GM08714 (cell line): Measurements from ENCODE around the gene NME7.
"Not testable (repeated sequence)": the region's sequence is repeated elsewhere in the genome, so short reads cannot be mapped to it uniquely, and the experiment has no call there.

ENCODE experiments used
- H3K4me3 ChIP-seq: fragments of 200-500 bp; sonication (Bioruptor generic); 2 replicates; pipeline ENCODE4 v1.5.1; 2014; ENCODE audit warnings: mild to moderate bottlenecking, low read length, inconsistent platforms
- ZNF274 ChIP-seq: IDR thresholded peaks from 2 replicates; pipeline ENCODE4 v1.6.1; 2012; ENCODE audit warnings: mild to moderate bottlenecking, low read depth, low read length

Gene NME7

GRCh38 chr1:169196581-169196980, 171.0 kb downstream of the NME7 start:
- H3K4me3 ChIP-seq, result no peak overlapping the region
- TF ChIP-seq ZNF274, result no peak

- H3K4me3 ChIP-seq, result no peak overlapping the region
- TF ChIP-seq ZNF274, result no peak
These were observed 171.4 kb downstream of the NME7 start for GRCh38 chr1:169196161-169196560.

- TF ChIP-seq ZNF274, result no peak
- H3K4me3 ChIP-seq, result no peak overlapping the region
These were observed 174.3 kb downstream of the NME7 start for GRCh38 chr1:169193191-169193850.

GRCh38 chr1:169186106-169186505, 181.5 kb downstream of the NME7 start:
- no peak overlapping the region for H3K4me3 ChIP-seq
- TF ChIP-seq ZNF274, result no peak

GRCh38 chr1:169184812-169185211, 182.8 kb downstream of the NME7 start:
- no peak for TF ChIP-seq ZNF274

GRCh38 chr1:169180174-169180573, 187.4 kb downstream of the NME7 start:
- no peak overlapping the region for H3K4me3 ChIP-seq
- no peak for TF ChIP-seq ZNF274

More at GRCh38 chr1:169184812-169185211, 182.8 kb downstream of the NME7 start:
- H3K4me3 ChIP-seq, result no peak overlapping the region

- not testable (repeated sequence) for H3K4me3 ChIP-seq
These were observed 188.2 kb downstream of the NME7 start for GRCh38 chr1:169179431-169179830.

- no peak for TF ChIP-seq ZNF274
- no peak overlapping the region for H3K4me3 ChIP-seq
These were observed 192.1 kb downstream of the NME7 start for GRCh38 chr1:169175461-169175860.

GRCh38 chr1:169163059-169163458, 204.5 kb downstream of the NME7 start:
- H3K4me3 ChIP-seq, result no peak overlapping the region
- TF ChIP-seq ZNF274, result no peak

GRCh38 chr1:169161496-169162194, 206.0 kb downstream of the NME7 start:
- no peak for TF ChIP-seq ZNF274

GRCh38 chr1:169160845-169161495, 206.6 kb downstream of the NME7 start:
- TF ChIP-seq ZNF274, result no peak
- H3K4me3 ChIP-seq, result no peak overlapping the region

More at GRCh38 chr1:169161496-169162194, 206.0 kb downstream of the NME7 start:
- H3K4me3 ChIP-seq, result no peak overlapping the region

- H3K4me3 ChIP-seq, result no peak overlapping the region
- no peak for TF ChIP-seq ZNF274
These were observed 211.0 kb downstream of the NME7 start for GRCh38 chr1:169156580-169156979.

- no peak overlapping the region for H3K4me3 ChIP-seq
- no peak for TF ChIP-seq ZNF274
These were observed 211.9 kb downstream of the NME7 start for GRCh38 chr1:169155675-169156074.

GRCh38 chr1:169151338-169151837, 216.2 kb downstream of the NME7 start:
- TF ChIP-seq ZNF274, result no peak
- H3K4me3 ChIP-seq, result no peak overlapping the region
